ENCODE data around the gene MTX3. TPM values are rescaled to one million over a fixed set of nuclear protein-coding genes. Genes with fewer than 3 reads are reported as not detected.

The MTX3 gene, protein sequence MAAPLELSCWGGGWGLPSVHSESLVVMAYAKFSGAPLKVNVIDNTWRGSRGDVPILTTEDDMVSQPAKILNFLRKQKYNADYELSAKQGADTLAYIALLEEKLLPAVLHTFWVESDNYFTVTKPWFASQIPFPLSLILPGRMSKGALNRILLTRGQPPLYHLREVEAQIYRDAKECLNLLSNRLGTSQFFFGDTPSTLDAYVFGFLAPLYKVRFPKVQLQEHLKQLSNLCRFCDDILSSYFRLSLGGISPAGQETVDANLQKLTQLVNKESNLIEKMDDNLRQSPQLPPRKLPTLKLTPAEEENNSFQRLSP
- polyA plus RNA-seq (2011; rRNA removed) (10.1 and 15.2 TPM in 2 replicates), polyA minus RNA-seq (2011; rRNA and poly(A)+ RNA removed) (10.0 and 14.2 TPM in 2 replicates)

DNA sequence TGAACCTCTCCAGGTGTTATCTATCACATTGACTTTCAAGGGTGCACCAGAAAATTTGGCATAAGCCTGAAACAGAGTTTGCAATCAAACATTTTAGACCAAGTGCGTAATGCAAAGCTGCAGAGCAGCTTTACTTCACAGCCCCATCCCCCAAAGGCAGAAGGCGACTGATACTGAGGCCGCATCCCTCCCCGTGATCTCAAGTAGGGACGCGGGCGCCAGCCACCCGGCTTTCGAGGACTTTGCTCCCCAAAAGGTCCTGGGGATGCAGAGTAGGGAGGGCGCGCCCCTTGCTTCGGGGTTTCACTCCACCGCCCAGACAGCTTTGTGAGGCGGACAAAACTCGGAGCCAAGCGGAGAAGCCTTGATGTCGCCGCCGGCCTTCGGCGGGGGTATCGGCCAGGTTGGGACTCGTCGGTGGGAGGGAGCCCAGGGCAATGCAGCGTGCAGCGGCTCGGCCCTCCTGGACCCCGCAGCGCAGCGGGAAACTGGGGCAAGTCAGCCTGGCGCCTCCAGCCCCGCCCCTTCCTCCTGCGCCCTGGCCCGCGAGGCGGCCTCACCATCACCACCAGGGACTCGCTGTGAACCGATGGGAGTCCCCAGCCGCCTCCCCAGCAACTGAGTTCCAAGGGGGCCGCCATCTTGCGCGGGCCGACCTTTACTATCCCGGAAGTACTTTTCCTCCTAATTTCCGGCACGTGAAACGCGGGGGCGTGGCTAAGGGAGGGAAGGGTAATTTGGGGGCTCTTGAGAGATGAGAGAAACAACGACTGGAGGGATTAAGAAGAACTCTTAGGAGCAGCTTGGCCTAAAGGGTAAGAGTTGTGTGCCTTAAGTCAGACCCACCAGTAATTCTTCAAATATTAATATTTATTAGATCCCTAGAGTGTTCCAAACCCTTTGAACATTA is at the start of gene MTX3:
Gene MTX3 (minus strand): TSS at position 665 of the 910 bp plus-strand sequence. CDS start 24 bp downstream, at position 641.
- Histone ChIP-seq H3K27me3 (ENCODE audit: control insufficient read depth, insufficient read depth, low read length) (no peaks in the 10 kb centered on the region), H3K4me3 (ENCODE audit: low read depth, low read length) (peak within 1 kb of the TSS; percentile 84), H3K27ac (ENCODE audit: low read depth, low read length) (peak within 1 kb of the TSS; percentile 76), H3K9me3 (ENCODE audit: control insufficient read depth, insufficient read depth, low read length) (no peaks in the 10 kb centered on the region)
- TF ChIP-seq, protein P1, sequence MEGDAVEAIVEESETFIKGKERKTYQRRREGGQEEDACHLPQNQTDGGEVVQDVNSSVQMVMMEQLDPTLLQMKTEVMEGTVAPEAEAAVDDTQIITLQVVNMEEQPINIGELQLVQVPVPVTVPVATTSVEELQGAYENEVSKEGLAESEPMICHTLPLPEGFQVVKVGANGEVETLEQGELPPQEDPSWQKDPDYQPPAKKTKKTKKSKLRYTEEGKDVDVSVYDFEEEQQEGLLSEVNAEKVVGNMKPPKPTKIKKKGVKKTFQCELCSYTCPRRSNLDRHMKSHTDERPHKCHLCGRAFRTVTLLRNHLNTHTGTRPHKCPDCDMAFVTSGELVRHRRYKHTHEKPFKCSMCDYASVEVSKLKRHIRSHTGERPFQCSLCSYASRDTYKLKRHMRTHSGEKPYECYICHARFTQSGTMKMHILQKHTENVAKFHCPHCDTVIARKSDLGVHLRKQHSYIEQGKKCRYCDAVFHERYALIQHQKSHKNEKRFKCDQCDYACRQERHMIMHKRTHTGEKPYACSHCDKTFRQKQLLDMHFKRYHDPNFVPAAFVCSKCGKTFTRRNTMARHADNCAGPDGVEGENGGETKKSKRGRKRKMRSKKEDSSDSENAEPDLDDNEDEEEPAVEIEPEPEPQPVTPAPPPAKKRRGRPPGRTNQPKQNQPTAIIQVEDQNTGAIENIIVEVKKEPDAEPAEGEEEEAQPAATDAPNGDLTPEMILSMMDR (IDR thresholded peaks at IDR 0.05; ENCODE audit: low read depth, low read length) = no peak
- peak; percentile 41 for DNase-seq (ENCODE audit: low read depth, low spot score)
- POLR2A ChIA-PET = interaction anchor here (1.0 kb wide), 1 partner anchor 36 kb away, joined by 3 read pairs; no protein-coding TSS in a partner anchor
- CTCF ChIA-PET = interaction anchor here (0.9 to 2.5 kb wide), 3 partner anchors 13 to 93 kb away, joined by 3 to 7 read pairs (median 4); no protein-coding TSS in a partner anchor

DNA sequence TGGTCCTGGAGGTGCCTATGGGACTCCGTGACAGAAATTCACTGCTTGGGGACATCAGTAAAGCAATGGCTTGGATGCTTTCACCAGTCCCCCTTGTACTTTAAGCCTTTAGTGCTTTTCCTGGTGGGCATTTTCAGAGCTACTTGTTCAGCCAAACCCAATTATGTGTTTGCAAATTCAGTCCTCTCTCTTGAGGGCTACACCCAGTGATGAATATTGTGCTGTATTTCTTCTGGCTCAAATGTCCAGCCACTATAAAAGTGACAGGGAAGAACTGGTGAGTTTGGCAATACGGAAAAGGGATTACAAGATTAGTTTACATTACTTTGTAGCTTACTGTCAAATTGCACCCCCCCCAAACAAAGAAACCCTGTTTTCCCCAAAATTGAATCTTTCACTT is 48.6 kb upstream of the MTX3 start:
- ChIA-PET POLR2A (no interaction called here), CTCF (interaction anchor here (0.7 kb wide), 1 partner anchor 41 kb away, joined by 3 read pairs; no protein-coding TSS in a partner anchor)
- TF ChIP-seq, protein P1 (IDR thresholded peaks at IDR 0.05; ENCODE audit: low read depth, low read length) = no peak
- Histone ChIP-seq H3K27ac (ENCODE audit: low read depth, low read length) (no peak overlapping the region), H3K4me3 (ENCODE audit: low read depth, low read length) (no peak overlapping the region), H3K9me3 (ENCODE audit: control insufficient read depth, insufficient read depth, low read length) (no peaks in the 10 kb centered on the region), H3K27me3 (ENCODE audit: control insufficient read depth, insufficient read depth, low read length) (peaks cover 39% of the 10 kb centered on the region)
- no peak for DNase-seq (ENCODE audit: low read depth, low spot score)

DNA sequence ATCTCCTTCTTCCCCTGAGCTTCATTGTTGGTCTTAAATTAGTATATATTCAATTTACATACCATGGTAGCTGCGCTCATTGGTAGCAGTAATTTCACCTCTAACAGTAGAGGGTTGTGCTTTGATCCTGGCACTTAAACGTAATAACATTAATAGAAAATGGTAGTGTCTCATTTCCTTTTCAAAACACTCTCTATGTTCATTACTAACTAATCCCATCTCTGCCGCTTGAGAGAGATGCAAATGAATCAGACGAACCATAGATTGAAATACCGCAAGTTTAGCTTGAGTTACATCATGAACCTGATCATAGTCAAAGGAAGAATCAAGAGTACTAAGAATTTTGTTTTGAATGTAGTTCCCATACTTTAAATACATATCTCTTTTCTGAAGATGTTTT is 46.3 kb upstream of the MTX3 start:
- H3K27ac ChIP-seq (ENCODE audit: low read depth, low read length) = no peak overlapping the region

DNA sequence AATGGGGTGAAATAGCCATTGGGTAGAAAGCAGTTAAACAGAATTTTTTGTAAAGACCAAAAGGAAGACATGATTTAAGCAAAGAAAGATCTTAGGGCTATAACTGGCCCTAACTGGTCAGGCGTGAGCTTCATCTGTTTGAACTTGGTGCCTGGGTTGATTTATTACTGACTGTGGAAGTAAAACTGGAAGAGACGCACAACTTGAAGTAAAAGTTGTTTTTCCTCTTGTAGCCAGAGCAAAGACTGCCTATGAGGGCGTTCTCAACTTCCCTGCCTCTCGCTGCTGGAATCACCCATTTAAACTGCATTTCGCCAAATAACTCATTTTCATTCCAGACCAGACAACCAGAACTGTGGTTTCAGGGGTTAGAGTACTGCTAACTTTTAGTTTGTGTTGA is 45.6 kb upstream of the MTX3 start:
- Histone ChIP-seq H3K27ac (ENCODE audit: low read depth, low read length) (no peak overlapping the region), H3K27me3 (ENCODE audit: control insufficient read depth, insufficient read depth, low read length) (peaks cover 45% of the 10 kb centered on the region), H3K9me3 (ENCODE audit: control insufficient read depth, insufficient read depth, low read length) (no peaks in the 10 kb centered on the region), H3K4me3 (ENCODE audit: low read depth, low read length) (no peak overlapping the region)
- CTCF ChIA-PET = interaction anchor here (0.9 to 2.0 kb wide), 2 partner anchors 47 to 271 kb away, joined by 5 to 7 read pairs; no protein-coding TSS in a partner anchor
- TF ChIP-seq, protein P1 (IDR thresholded peaks at IDR 0.05; ENCODE audit: low read depth, low read length) = no peak
- POLR2A ChIA-PET = no interaction called here
- no peak for DNase-seq (ENCODE audit: low read depth, low spot score)

More for the DNA sequence above, 46.3 kb upstream of the MTX3 start:
- TF ChIP-seq, protein P1 (IDR thresholded peaks at IDR 0.05; ENCODE audit: low read depth, low read length) = no peak
- Histone ChIP-seq H3K27me3 (ENCODE audit: control insufficient read depth, insufficient read depth, low read length) (peaks cover 45% of the 10 kb centered on the region), H3K4me3 (ENCODE audit: low read depth, low read length) (no peak overlapping the region), H3K9me3 (ENCODE audit: control insufficient read depth, insufficient read depth, low read length) (no peaks in the 10 kb centered on the region)
- ChIA-PET CTCF (interaction anchor here (0.9 to 2.0 kb wide), 2 partner anchors 46 to 270 kb away, joined by 5 to 7 read pairs; no protein-coding TSS in a partner anchor), POLR2A (no interaction called here)
- DNase-seq (ENCODE audit: low read depth, low spot score) = no peak
